Smooth muscle cell (in vitro differentiated cells): ENCODE results near the gene FSD1L. TPM values are rescaled to one million over a fixed set of nuclear protein-coding genes. Genes with fewer than 3 reads are reported as not detected.
A peak's percentile ranks its signal among the peaks of the same experiment; 100 is the strongest.

ENCODE experiments used
- DNase-seq: peaks from one replicate; lab custom pipeline; 2025; ENCODE audit not compliant: unreplicated experiment; lab: John Stamatoyannopoulos, UW
- H2AFZ ChIP-seq: fragments of 200-600 bp; sonication (generic); 2 replicates; pipeline ENCODE4 v1.6.0; 2016; ENCODE audit warnings: antibody characterized with exemption, low read depth, mild to moderate bottlenecking
- H3F3A ChIP-seq: fragments of 200-600 bp; sonication (generic); 2 replicates; pipeline ENCODE4 v1.6.0; 2017; ENCODE audit warnings: antibody characterized with exemption, low read depth
- H3K27ac ChIP-seq: fragments of 200-600 bp; sonication (generic); 2 replicates; pipeline ENCODE4 v1.5.1; 2016; ENCODE audit warnings: low read depth, mild to moderate bottlenecking
- H3K27me3 ChIP-seq: fragments of 200-600 bp; sonication (generic); 2 replicates; pipeline ENCODE4 v1.6.1; 2016; ENCODE audit warnings: low read depth, mild to moderate bottlenecking
- H3K36me3 ChIP-seq: fragments of 200-600 bp; sonication (generic); 2 replicates; pipeline ENCODE4 v1.5.1; 2016; ENCODE audit warnings: low read depth
- H3K4me1 ChIP-seq: fragments of 200-600 bp; sonication (generic); 2 replicates; pipeline ENCODE4 v1.5.1; 2016; ENCODE audit warnings: low read depth
- H3K4me2 ChIP-seq: fragments of 200-600 bp; sonication (generic); 2 replicates; pipeline ENCODE4 v1.6.0; 2016; ENCODE audit warnings: mild to moderate bottlenecking
- H3K4me3 ChIP-seq: fragments of 200-600 bp; sonication (generic); 2 replicates; pipeline ENCODE4 v1.5.1; 2016; ENCODE audit warnings: mild to moderate bottlenecking
- H3K79me2 ChIP-seq: fragments of 200-600 bp; sonication (generic); 2 replicates; pipeline ENCODE4 v1.6.0; 2016; ENCODE audit warnings: low read depth, mild to moderate bottlenecking
- H3K9ac ChIP-seq: fragments of 200-600 bp; sonication (generic); 2 replicates; pipeline ENCODE4 v1.6.0; 2016; ENCODE audit warnings: low read depth
- H3K9me3 ChIP-seq: fragments of 200-600 bp; sonication (generic); replicated peaks from 2 replicates; pipeline ENCODE4 v1.5.1; 2016; ENCODE audit warnings: low read depth
- H4K20me1 ChIP-seq: fragments of 200-600 bp; sonication (generic); 2 replicates; pipeline ENCODE4 v1.6.0; 2016; ENCODE audit warnings: low read depth
- CTCF ChIP-seq: fragments of 200-600 bp; sonication (generic); IDR thresholded peaks from 2 replicates; pipeline ENCODE4 v1.5.1; 2017; ENCODE audit warnings: borderline replicate concordance, mild to moderate bottlenecking, antibody characterized with exemption; ENCODE audit not compliant: insufficient read depth, poor library complexity, severe bottlenecking
- WGBS: methylation state at CpG from one replicate; pipeline ENCODE4 v1.1.7; 2016; ENCODE audit warnings: low lambda C conversion rate; 5-methylcytosine and 5-hydroxymethylcytosine counted together
- polyA plus RNA-seq: library from polyadenylated mRNA; unstranded; fragments of >200 nt; fragmentation: Nextera tagmentation; extraction: Ambion mirVana; gene quantifications from 2 replicates; pipeline ENCODE4 v1.2.1, GENCODE V29; 2016
- total RNA-seq: library from RNA; depleted of rRNA; stranded (reverse); fragments of >200 nt; gene quantifications from 2 replicates; pipeline ENCODE4 v1.2.3, GENCODE V29; 2014

Gene FSD1L
- total and polyA plus RNA-seq, 2 experiments from 2014 or later, result 1.0 to 7.5 TPM

- no peak overlapping the region for H2AFZ ChIP-seq
- H3F3A ChIP-seq, result peaks cover 8% of the 10 kb centered on the region
- no peaks in the 10 kb centered on the region for H3K9me3 ChIP-seq
- H3K27ac ChIP-seq, result no peak overlapping the region
- H3K9ac ChIP-seq, result no peak overlapping the region
- TF ChIP-seq CTCF, result peak; percentile 96
- no peak overlapping the region for H3K4me3 ChIP-seq
- DNase-seq, result no peak
- H3K79me2 ChIP-seq, result no peaks in the 10 kb centered on the region
- no peaks in the 10 kb centered on the region for H3K36me3 ChIP-seq
- peaks cover 7% of the 10 kb centered on the region for H3K4me1 ChIP-seq
- 5% methylated on average over 6 of the region's 6 CpGs for WGBS
- H3K27me3 ChIP-seq, result no peaks in the 10 kb centered on the region
- H4K20me1 ChIP-seq, result no peaks in the 10 kb centered on the region
- peak overlapping the region; percentile 71 for H3K4me2 ChIP-seq
Observed at GRCh38 chr9:105414947-105415661, 32.7 kb upstream of the FSD1L start.

GRCh38 chr9:105415662-105415980 lies 32.2 kb upstream of the FSD1L start:
- no peak for DNase-seq
- no peak for TF ChIP-seq CTCF
- H3K36me3 ChIP-seq, result no peaks in the 10 kb centered on the region
- H3K9ac ChIP-seq, result no peak overlapping the region
- H3K4me3 ChIP-seq, result no peak overlapping the region
- no peak overlapping the region for H2AFZ ChIP-seq
- WGBS, result 78% methylated on average over 8 of the region's 8 CpGs
- H3K9me3 ChIP-seq, result no peaks in the 10 kb centered on the region
- peaks cover 8% of the 10 kb centered on the region for H3F3A ChIP-seq
- peaks cover 7% of the 10 kb centered on the region for H3K4me1 ChIP-seq
- H4K20me1 ChIP-seq, result no peaks in the 10 kb centered on the region
- H3K27me3 ChIP-seq, result no peaks in the 10 kb centered on the region
- H3K4me2 ChIP-seq, result no peak overlapping the region
- H3K79me2 ChIP-seq, result no peaks in the 10 kb centered on the region
- no peak overlapping the region for H3K27ac ChIP-seq

- TF ChIP-seq CTCF, result no peak
- peaks cover 7% of the 10 kb centered on the region for H3K4me1 ChIP-seq
- no peaks in the 10 kb centered on the region for H3K27me3 ChIP-seq
- no peak for DNase-seq
- no peaks in the 10 kb centered on the region for H4K20me1 ChIP-seq
- peaks cover 8% of the 10 kb centered on the region for H3F3A ChIP-seq
- H3K27ac ChIP-seq, result no peak overlapping the region
- no peak overlapping the region for H3K9ac ChIP-seq
- WGBS, result 100% methylated on average over 1 of the region's 1 CpG
- H2AFZ ChIP-seq, result no peak overlapping the region
- H3K4me2 ChIP-seq, result no peak overlapping the region
- no peak overlapping the region for H3K4me3 ChIP-seq
- no peaks in the 10 kb centered on the region for H3K36me3 ChIP-seq
- no peaks in the 10 kb centered on the region for H3K79me2 ChIP-seq
- H3K9me3 ChIP-seq, result no peaks in the 10 kb centered on the region
Observed at GRCh38 chr9:105416840-105417239, 31.0 kb upstream of the FSD1L start.
